IMR-90 (cell line): ENCODE data around the gene SIRT7.

Source experiments
- BHLHE40 ChIP-seq: fragments of 150-350 bp; IDR thresholded peaks from 2 replicates; pipeline ENCODE4 v1.6.1; 2016; ENCODE audit warnings: mild to moderate bottlenecking, low read depth, low read length
- CHD1 ChIP-seq: IDR thresholded peaks from 2 replicates; pipeline ENCODE4 v1.6.1; 2012; ENCODE audit warnings: low read depth, low read length, improper control_type of control experiment
- CTCF ChIP-seq: conservative IDR thresholded peaks from 2 replicates; pipeline ENCODE4 v1.5.1; 2012; ENCODE audit warnings: mild to moderate bottlenecking, low read depth, low read length, improper control_type of control experiment
- ELK1 ChIP-seq: fragments of 150-350 bp; IDR thresholded peaks from 2 replicates; pipeline ENCODE4 v1.6.1; 2016; ENCODE audit warnings: low read depth, mild to moderate bottlenecking, low read length, moderate library complexity, borderline replicate concordance
- FOS ChIP-seq: fragments of 150-350 bp; IDR thresholded peaks from 2 replicates; pipeline ENCODE4 v1.6.1; 2016; ENCODE audit warnings: low read depth, low read length
- MAZ ChIP-seq: IDR thresholded peaks from 2 replicates; pipeline ENCODE4 v1.6.1; 2012; ENCODE audit warnings: low read depth, mild to moderate bottlenecking, low read length, improper control_type of control experiment, moderate library complexity, borderline replicate concordance
- POLR2A ChIP-seq: IDR thresholded peaks from 2 replicates; pipeline ENCODE4 v1.6.1; 2012; ENCODE audit warnings: mild to moderate bottlenecking, low read depth, low read length
- RAD21 ChIP-seq: IDR thresholded peaks from 2 replicates; pipeline ENCODE4 v1.6.1; 2012; ENCODE audit warnings: low read length, improper control_type of control experiment
- RCOR1 ChIP-seq: IDR thresholded peaks from 2 replicates; pipeline ENCODE4 v1.6.1; 2012; ENCODE audit warnings: mild to moderate bottlenecking, low read length, improper control_type of control experiment; ENCODE audit not compliant: insufficient replicate concordance
- RFX5 ChIP-seq: IDR thresholded peaks from 2 replicates; pipeline ENCODE4 v1.8.0; 2012; ENCODE audit warnings: low read depth, mild to moderate bottlenecking, low read length, moderate library complexity
- SMC3 ChIP-seq: fragments of 150-350 bp; IDR thresholded peaks from 2 replicates; pipeline ENCODE4 v1.6.1; 2016; ENCODE audit warnings: low read depth, mild to moderate bottlenecking, antibody characterized with exemption, low read length, moderate library complexity
- USF2 ChIP-seq: fragments of 150-350 bp; IDR thresholded peaks from 2 replicates; pipeline ENCODE4 v1.6.1; 2017; ENCODE audit warnings: mild to moderate bottlenecking, antibody characterized with exemption, low read length, low read depth

GRCh38 chr17:81921537-81921862, 3.5 kb upstream of the SIRT7 start:
- TF ChIP-seq CTCF (no peak), BHLHE40 (no peak), RCOR1 (no peak), RFX5 (no peak), MAZ (no peak), POLR2A (no peak), FOS (no peak), ELK1 (no peak), SMC3 (no peak), RAD21 (no peak), CHD1 (no peak), USF2 (no peak)
